ENCODE measurements around the gene HS3ST5.

The HS3ST5 gene

GRCh38 chr6:114284281-114284680 lies 58.5 kb downstream of the HS3ST5 start:
- DNase-seq (ENCODE audit: low spot score): no peak
- TF ChIP-seq CTCF (IDR thresholded peaks at IDR 0.05; ENCODE audit: extremely low read depth, insufficient read depth, missing control alignments): no peak
- in situ Hi-C loops (cut with MboI; ENCODE audit: low pct_unique_long_range_greater_than_20kb, low sequenced_read_pairs, unreplicated experiment): no loop called here

GRCh38 chr6:114282292-114282691 lies 60.5 kb downstream of the HS3ST5 start:
- no peak for DNase-seq (ENCODE audit: low spot score)
- TF ChIP-seq CTCF (IDR thresholded peaks at IDR 0.05; ENCODE audit: extremely low read depth, insufficient read depth, missing control alignments): no peak
- in situ Hi-C loops (cut with MboI; ENCODE audit: low pct_unique_long_range_greater_than_20kb, low sequenced_read_pairs, unreplicated experiment): no loop called here

GRCh38 chr6:114281496-114281895 lies 61.3 kb downstream of the HS3ST5 start:
- DNase-seq (ENCODE audit: low spot score): no peak
- in situ Hi-C loops (cut with MboI; ENCODE audit: low pct_unique_long_range_greater_than_20kb, low sequenced_read_pairs, unreplicated experiment): no loop called here
- TF ChIP-seq CTCF (IDR thresholded peaks at IDR 0.05; ENCODE audit: extremely low read depth, insufficient read depth, missing control alignments): no peak

GRCh38 chr6:114280239-114280982 lies 62.4 kb downstream of the HS3ST5 start:
- in situ Hi-C loops (cut with MboI; ENCODE audit: low pct_unique_long_range_greater_than_20kb, low sequenced_read_pairs, unreplicated experiment): no loop called here
- TF ChIP-seq CTCF (IDR thresholded peaks at IDR 0.05; ENCODE audit: extremely low read depth, insufficient read depth, missing control alignments): no peak
- DNase-seq (ENCODE audit: low spot score): no peak

- TF ChIP-seq CTCF (IDR thresholded peaks at IDR 0.05; ENCODE audit: extremely low read depth, insufficient read depth, missing control alignments): no peak
- no peak for DNase-seq (ENCODE audit: low spot score)
- in situ Hi-C loops (cut with MboI; ENCODE audit: low pct_unique_long_range_greater_than_20kb, low sequenced_read_pairs, unreplicated experiment): no loop called here
These were observed 65.6 kb downstream of the HS3ST5 start for GRCh38 chr6:114277220-114277619.

GRCh38 chr6:114276783-114277182 lies 66.0 kb downstream of the HS3ST5 start:
- in situ Hi-C loops (cut with MboI; ENCODE audit: low pct_unique_long_range_greater_than_20kb, low sequenced_read_pairs, unreplicated experiment): no loop called here
- no peak for DNase-seq (ENCODE audit: low spot score)
- no peak for TF ChIP-seq CTCF (IDR thresholded peaks at IDR 0.05; ENCODE audit: extremely low read depth, insufficient read depth, missing control alignments)
